Stimulated activated CD8-positive, alpha-beta memory T cell treated with anti-CD3 and anti-CD28 coated beads, Interleukin-15, amount 100 ng/mL, for 4 hours (primary cell): ENCODE measurements around the gene RPL5.
A peak's percentile ranks its signal among the peaks of the same experiment; 100 is the strongest.
"Not testable (repeated sequence)": the region's sequence is repeated elsewhere in the genome, so short reads cannot be mapped to it uniquely, and the experiment has no call there.

Experiments used
- DNase-seq, 2 donors: peaks; one replicate each; pipeline ENCODE4 v3.0.0-alpha.2; 2020; ENCODE audit warnings: low read depth in 2 of 2

RPL5 gene

DNA sequence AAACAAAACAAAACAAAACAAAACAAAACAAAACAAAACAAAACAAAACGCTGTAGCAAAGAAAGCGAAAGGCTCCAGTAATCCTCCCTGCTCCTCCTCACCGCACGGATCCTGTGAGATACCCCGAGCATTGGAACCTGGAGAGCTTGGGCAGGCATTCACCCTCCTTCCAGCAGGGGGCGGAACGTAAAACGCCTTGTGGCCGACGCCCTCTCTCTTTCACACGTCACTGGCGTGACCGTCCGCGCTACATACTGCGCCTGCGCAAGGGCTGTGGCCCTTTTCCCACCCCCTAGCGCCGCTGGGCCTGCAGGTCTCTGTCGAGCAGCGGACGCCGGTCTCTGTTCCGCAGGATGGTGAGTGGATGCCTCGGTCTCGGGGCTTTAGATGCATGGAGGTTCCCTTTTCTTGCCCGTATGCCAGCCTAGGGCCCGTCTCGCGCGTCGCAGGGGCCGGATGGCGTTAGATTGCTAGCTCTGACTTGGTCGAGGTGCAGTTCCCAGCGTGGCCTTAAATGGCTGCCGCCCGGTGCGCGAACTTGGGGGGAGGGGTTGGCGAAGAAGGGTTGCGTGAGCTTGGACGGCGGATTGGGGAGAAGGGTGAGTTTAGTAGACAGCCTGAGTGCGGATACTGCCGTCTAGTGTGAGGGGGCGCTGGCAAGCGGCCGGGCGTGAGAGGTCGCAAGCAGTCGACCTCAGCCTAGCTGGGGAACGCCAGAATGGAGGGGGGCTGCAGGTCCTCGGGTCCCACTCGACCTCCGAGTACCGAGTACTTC is at the start of gene RPL5:
Gene RPL5, plus strand, starts transcription at position 279 of the 775 bp plus-strand sequence. Its CDS starts 75 bp downstream, at position 354.
- DNase-seq: peak; percentile 94 to 95

DNA sequence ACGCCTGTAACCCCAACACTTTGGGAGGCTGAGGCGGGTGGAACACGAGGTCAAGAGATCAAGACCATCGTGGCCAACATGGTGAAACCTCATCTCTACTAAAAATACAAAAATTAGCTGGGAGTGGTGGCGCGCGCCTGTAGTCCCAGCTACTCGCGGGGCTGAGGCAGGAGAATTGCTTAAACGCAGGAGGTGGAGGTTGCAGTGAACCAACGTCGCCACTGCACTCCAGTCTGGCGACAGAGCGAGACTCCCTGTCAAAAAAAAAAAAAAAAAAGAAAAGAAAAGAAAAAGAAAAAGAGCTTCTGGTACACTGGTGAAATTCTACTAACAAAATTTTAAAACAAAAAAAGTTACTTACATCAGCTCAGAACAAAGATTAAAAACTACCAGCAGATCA is 48.3 kb upstream of the RPL5 start:
- not testable (repeated sequence) for DNase-seq

DNA sequence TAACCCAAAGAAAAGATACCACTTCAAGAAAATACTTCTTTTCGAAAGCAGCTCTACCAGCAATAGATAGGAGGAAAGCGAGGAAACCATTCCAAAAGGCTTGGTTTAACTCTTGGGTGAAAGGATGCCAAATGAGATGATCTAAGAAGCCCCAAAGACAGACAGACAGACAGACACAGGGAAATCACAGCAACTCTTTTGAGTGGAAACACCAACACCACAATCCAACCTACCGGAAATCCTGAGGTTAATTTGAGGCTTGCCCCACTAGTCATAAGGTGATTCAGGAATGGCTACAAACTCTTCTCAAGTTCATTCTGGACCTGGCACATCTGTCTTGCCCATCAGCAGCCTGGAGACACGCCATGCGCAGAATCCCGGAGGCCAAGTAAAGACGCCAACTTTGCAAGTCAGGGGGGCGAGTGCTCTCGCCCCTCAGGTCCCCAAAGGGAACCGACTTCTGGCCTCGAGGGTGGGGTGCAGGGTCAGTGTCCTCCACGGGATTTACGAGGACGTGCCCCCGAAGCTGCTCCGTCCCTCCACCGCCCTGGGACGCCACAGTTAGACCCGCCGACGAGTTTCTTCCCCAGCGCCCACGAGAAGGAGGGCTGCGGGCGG is 47.7 kb upstream of the RPL5 start:
- DNase-seq: peak; percentile 0 to 19

DNA sequence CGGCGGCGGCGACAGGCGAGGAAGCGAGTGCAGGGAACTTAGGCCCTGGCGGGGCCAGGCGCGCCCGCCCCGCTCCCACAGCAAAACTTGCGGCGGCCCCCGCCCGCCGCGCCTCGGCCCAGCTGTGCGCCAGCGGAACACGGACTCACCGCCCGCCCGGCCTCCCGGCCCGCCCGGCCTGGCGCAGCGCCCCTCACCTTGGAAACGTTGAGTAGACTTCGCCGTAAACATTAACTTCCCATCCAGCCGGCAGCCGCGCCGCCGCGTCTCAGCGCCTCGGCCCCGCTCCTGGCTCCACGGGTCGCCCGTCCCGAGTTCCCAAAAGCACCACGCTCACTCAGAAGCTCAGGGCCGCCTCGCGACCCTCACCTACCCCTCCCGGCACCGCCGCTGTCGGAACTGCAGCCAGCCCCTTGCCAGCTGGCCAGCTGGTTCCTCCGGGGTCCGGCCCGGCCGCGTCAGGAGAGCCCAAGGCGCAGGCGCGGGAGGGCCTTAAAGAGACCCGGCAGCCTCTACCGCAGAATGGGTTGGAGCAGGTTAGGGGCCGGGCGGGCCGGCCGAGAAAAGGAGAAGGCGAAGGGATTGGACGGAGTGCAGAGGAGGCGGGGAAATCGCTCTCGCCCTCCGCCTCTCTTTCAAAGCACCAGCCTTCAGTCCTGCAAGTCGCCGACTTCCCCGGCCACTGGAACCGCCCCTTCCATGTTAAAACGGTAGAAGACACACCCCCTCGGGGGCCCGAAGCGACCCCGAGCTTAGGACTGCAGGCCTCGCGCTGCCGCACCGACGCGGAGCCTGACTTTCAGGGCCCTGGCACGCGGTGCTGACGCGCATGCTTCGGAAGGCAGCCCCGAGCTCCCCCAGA is 47.0 kb upstream of the RPL5 start, which contains the start of gene EVI5:
Gene EVI5, minus strand, starts transcription at position 470 of the 862 bp plus-strand sequence. CDS start 48,562 bp downstream, outside the sequence.
- peak; percentile 13 to 28 for DNase-seq

DNA sequence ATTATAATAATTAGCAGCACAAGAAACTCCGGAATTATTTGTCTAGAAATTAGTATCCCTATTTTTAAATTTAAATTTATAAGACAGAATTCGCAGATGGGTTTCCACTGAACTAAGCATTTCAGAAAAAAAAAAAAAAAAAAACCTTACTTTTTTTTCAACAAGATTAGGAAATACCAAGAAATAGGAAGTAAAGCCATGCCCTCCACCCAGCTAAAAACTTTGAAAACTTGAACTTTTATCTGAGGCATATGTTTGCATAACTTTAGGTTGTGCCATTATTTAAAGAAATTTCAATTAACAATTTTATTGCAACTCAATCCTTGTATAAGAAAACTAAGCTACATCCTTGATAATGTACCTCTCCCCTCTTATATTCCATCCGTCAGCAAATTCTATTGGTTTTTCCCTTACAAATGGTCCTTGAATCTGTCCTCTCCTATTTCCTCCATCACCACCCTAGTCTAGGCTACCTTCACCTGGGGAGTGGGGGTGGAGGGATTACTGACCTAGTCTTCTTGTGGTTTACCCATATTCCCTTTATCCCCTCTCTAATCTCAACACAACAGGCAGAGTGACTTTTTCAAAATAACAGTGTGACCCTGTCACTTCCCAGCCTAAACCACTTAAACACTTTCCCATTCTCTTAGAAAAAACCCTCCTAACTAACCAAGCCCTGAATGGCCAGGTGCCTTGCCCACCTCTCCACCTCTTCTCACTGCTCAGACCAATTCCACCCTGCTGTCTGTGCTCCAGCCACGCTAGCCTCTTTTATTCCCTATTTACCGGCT is 45.5 kb upstream of the RPL5 start:
- DNase-seq: no peak

DNA sequence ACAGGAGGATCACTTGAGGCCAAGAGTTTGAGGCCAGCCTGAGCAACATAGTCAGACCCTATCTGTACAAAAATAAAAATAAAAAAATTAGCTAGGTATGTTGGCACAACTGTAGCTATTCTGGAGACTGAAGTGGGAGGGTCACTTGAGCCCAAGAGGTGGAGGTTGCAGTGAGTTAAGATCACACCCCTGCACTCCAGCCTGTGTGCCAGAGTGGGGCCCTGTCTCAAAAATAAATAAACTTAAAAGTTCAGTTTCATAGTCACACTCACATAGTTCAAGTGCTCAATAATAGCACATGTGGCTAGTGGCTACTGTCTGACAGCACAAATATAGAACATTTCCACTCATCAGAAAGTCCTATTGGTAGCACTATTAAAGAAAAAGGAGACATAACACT is 41.8 kb upstream of the RPL5 start:
- no peak for DNase-seq

DNA sequence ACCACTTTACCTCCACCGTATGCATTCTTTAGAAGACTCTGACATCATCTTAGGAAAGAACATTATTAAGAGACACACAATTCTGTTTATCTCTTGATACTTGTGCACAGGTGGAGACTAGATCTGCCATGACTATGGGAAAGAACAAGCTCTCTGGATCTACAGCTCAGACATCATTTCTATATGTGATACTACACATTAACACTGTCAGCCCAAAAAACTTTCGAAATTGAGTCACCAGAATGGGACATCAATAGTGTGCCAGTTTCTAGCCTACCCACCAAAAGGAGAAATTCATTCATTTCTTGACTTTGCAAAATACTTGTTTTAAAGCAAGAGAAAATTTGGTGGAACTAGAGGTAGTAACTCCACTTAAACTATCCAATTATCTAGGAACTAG is 41.0 kb upstream of the RPL5 start:
- DNase-seq: no peak

GRCh38 chr1:92791487-92792066 is 40.3 kb upstream of the RPL5 start:
- DNase-seq: no peak

GRCh38 chr1:92792340-92792782 is 39.5 kb upstream of the RPL5 start:
- DNase-seq: no peak

GRCh38 chr1:92795166-92795565 is 36.7 kb upstream of the RPL5 start:
- no peak for DNase-seq

DNA sequence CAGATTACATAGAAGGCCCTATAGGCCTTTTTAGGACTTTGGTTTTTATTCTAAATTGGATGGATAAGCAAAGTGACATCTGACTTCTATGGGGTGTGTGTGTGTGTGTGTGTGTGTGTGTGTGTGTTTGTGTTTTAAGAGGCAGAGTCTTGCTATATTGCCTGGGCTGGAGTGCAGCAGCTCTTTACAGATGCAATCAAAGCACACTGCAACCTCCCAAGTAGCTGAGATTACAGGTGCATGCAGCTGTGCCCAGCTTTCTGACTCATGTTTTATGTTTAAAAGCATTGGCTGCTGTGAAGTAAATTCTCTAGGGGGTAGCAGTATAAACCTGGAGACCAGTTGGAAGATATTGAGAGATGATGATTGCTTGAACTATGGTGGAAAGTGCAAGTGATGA is 34.5 kb upstream of the RPL5 start:
- no peak for DNase-seq

GRCh38 chr1:92797961-92798360 is 33.9 kb upstream of the RPL5 start:
- no peak for DNase-seq

DNA sequence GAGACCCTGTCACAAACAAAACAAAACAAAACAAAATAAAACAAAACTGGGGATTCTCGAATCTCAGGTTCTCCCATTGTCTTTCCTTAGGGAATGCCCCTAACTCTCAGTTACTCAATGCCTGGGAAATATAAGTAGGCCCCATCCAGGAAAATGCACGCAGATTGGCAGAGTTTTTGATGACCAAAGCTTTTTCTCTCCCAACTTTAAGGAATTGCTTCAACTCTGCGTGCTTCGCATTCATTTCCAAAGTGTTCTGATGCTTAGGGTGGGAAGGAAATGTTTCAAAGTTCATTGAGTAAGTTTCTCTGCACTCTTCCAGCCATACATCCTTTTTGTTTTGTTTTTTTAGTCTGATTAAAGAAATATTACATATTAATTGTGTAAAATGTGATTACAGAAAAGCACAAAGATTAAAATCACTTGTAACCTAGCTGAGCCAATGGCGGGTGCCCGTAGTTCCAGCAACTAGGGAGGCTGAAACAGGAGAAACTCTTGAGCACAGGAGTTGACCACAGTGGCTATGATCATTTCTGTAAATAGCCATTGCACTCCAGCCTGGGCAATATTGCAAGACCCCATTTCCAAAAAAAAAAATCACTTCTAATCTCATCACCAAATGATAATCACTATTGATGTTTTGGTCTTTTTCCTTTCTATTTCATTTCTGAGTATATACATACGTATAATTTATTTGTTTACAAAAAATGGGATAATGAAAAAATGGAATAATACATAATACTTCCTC is 28.5 kb upstream of the RPL5 start:
- DNase-seq: no peak

GRCh38 chr1:92804721-92805201 is 27.1 kb upstream of the RPL5 start:
- no peak for DNase-seq

- DNase-seq: no peak
Measured at GRCh38 chr1:92805216-92805615, 26.6 kb upstream of the RPL5 start.

GRCh38 chr1:92808381-92808780 is 23.5 kb upstream of the RPL5 start:
- DNase-seq: no peak

DNA sequence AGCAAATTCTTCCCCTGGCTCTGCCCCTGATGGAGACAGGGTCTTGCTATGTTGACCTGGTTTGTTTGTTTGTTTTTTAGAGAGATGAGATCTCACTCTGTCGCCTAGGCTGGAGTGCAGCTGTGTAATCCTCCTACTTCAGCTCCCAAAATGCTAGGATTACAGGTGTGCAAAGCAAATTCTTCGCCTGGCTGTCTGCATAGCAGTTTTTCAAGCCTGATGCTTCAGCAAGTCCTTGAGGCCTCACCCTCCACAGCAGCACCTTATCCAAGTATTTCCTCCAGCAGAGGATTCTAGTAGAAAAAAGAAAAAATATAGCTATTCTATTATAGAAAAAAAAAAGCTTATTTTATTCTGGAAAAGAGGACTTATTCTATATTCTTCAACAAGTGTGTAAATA is 15.1 kb upstream of the RPL5 start:
- DNase-seq: no peak

DNA sequence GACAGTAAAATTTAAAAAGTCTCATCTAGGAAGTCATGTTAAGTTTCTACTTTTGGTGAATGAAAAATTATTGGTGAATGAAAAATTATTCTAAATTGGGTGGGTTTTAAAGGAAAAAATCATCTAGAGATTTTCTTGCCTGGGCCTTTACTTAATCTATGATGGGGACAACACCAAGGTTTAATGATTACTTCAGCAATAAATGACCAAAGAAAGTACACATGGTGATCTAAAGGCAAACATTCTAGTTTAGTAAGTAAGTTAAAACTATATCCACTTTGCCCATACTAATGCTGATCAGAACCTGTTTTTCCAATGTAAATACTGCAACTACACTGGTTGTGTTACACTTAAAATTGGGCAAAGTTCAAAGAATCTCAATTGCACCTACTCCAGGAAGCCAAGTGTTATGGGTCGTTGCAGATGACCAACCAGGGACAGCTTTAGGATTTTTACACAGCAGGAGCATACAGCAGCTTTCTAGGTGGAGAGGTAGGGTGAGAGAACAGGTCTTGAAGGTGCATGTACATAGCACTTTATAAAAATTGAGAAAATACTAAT is 14.6 kb upstream of the RPL5 start:
- DNase-seq: no peak

DNA sequence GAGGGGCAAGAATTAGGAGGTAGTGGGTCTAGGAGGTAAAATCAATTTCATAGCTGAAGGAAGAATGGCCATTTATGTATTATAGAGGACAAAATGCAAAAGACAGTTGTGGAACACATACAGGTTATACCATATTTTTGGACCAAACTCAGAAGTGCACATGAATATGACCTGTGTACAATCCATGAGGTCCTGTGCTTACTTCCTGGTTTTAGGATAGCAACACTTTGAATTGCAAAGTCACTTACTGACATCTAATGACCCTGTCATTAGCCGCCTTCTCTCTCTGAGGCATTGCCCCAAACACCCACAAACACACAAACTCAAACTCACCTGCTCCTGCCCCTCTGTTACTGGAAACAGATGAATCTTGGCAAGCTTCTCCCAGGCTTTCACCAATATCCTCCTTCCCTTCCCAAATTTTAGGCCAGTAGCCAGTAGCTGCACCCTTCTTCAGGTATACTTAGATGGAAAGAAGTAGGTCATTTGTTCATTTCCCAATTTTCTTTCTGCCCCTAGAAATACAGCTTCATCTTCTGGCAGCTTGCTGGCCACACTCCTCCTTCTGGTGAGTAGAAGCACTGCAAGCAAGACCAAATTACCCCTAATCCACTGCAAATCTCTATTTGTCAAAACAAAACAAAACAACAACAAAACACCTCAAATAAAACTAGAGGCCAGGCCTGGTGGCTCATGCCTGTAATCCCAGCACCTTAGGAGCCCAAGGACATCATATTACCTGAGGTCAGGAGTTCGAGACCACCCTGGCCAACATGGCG is 13.7 kb upstream of the RPL5 start:
- DNase-seq: no peak
